HG03108 (cell line): Measurements from ENCODE around the gene THUMPD2.

ENCODE experiments used
- ATAC-seq: cut with Tn5 transposase; IDR thresholded peaks from one replicate; pipeline ENCODE4 v1.9.1; 2021; ENCODE audit warnings: moderate library complexity; ENCODE audit not compliant: unreplicated experiment

THUMPD2 gene

DNA sequence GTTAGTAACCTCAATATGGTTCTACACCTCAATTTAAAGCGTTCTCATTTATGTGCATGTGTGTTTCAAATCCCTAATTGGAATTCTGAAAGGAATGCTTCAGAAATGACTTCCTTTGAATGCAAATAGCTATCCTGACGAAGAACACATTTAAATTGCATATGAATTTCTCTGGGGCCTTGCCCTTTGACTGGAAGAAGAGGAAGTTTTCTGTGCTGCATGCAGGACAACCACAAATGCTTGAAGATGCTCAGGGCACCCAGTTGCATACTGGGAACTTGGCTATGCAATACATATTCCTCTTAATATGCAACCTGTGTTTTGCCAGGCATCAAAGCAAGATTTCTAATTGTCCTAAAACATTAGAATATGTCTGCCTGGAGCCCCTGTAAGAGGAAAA, 58.1 kb downstream of the THUMPD2 start:
- ATAC-seq, result no peak

DNA sequence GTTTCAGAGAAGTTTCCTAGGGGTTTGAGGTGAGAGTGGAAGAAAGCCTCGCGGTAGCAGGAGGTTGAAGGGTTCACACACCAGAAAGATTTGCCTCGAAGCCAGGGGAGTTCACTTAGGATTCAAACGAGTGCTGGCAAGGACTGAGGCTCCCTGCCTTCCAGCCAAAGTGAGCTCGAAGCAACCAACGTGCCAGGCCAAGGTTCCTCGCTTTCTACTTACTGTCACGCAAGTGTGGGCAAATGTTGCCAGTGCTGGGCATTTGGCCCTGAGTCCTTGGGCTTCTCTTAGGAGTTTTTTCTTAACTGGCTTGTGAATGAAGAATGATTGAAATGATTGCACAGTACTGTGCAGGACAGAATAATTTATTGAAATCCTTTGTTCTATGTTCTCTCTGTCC, 59.7 kb downstream of the THUMPD2 start:
- ATAC-seq, result no peak

DNA sequence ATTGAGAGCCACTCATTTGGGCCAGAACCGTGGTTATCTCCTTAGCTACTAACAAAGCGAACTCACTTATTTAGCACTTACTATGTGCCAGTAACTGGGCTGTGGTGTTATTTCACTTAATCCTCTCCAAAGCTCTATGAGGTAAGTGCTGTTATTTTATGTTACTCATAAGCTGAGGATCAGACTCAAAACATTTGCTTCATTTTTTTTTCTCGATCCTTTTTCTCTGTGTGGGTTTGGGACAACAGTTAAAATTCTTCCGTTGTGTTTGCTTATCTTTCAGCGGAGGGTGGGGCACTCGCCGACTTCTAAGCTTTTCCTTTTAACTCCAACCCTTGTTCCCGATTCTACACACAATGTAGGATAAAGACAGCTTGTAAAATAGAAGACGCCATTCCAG, 60.6 kb downstream of the THUMPD2 start:
- ATAC-seq, result no peak

- no peak for ATAC-seq
These were observed 62.0 kb downstream of the THUMPD2 start for GRCh38 chr2:39717067-39717466.

DNA sequence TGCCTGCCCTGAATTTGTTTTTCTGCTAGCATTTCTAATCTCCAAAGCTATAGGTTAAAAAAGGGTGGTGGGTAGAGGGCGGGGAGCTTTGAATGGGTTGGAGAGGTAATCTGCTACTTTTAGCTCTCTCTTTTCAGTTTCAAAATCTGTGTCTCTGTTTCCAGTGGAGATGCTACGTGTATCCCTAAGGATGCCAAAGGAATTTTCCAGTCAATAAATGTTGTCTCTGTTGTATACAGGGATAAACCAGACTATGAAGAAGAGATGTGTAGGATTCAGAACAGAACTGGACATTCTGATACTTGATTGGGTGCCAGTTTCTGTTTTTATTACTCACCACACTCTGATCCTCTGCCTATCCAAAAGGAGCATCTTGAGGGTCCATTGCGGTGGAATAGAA, 63.2 kb downstream of the THUMPD2 start:
- ATAC-seq, result no peak

DNA sequence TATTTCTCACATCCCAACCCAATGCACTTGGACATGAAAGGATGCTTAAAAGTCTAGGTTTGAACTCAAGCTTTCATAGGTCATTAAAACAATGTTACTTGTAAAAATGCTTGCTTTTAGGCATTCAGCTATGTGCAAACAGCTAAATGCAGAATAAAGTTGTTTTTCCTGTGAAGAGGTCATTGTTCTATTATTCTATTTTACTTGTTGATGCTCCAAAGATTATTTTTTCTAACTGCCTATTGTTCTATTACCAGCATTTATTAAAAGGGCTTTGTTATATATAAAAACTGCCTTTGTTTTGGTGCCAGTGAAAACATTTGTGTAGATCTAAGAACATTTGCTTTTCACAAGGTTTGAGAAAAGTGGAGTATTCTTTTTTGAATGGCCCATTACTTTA, 64.0 kb downstream of the THUMPD2 start:
- ATAC-seq, result no peak

DNA sequence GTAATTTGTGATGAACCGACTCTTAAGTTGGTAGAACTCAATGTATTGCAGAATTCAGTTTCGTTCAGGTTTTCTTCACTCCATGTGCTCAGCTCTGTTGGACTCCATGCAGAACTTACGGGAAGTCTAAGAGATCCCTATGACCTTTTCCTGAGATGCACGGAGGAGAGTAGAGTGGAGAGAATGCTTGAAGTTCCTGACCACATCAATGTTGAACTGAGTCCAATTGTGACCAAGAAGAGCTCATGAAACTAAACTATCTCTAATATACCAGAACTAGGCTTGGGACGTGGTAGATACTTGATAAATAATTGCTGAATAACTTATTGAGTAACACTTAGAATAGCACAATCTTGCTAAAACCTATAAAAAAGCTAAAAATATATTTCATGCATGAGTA, 66.1 kb downstream of the THUMPD2 start:
- ATAC-seq, result no peak

DNA sequence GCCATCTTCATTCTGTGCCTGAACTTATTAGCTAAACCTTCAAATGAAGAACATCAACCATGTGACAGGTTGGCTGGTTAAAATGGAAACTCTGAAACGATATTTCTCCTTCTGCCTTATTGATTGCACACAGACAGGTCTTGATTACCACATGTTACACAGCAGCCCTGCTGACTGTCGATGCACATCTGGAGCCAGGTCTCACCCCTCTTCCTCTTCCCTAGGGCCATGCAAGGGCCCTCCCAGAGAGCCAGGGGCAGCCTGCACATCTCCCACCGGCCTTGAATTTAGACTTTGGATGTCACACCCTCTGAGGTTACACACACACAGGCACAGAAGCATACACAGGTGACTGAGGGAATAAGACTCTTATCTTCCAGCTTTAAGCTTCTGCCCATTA, 68.3 kb downstream of the THUMPD2 start:
- no peak for ATAC-seq

- no peak for ATAC-seq
These were observed 71.1 kb downstream of the THUMPD2 start for GRCh38 chr2:39708003-39708402.

DNA sequence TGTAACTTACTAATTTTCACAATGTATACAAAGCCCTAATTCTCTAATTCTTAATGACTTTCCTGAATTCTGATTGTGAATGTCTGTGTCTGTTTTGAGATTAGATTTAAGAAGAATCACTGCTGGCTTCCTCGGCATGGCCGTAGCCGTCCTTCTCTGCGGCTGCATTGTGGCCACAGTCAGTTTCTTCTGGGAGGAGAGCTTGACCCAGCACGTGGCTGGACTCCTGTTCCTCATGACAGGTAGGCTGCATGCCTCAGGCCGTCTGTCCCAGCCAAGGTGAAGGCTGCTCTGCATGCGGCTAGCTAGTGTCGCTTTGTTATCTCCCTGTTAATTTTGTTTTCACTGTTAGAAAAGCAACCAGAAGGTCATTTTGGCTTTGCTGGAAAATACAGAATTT, 72.1 kb downstream of the THUMPD2 start:
- ATAC-seq, result no peak

GRCh38 chr2:39706312-39706711, 72.7 kb downstream of the THUMPD2 start:
- no peak for ATAC-seq

GRCh38 chr2:39705638-39706037, 73.4 kb downstream of the THUMPD2 start:
- ATAC-seq, result no peak

DNA sequence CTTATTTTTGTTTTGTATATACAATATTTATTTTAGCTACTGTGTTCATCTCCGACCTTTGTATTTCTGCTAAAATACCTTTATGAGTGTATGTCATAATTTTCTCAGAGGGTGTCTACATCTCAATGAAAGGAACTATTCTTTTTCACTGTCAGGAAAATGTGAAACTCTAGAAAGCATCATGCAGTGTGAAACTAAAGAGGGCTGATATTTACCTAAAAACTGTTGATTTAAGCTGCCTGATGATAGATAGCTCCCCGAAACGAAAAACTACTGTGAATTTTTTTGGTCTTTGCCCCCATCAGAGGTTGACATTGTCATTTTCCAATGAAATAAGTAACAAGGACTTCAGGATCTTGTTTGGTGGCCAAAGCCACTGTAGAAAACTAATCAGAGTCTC, 74.5 kb downstream of the THUMPD2 start:
- ATAC-seq, result no peak

DNA sequence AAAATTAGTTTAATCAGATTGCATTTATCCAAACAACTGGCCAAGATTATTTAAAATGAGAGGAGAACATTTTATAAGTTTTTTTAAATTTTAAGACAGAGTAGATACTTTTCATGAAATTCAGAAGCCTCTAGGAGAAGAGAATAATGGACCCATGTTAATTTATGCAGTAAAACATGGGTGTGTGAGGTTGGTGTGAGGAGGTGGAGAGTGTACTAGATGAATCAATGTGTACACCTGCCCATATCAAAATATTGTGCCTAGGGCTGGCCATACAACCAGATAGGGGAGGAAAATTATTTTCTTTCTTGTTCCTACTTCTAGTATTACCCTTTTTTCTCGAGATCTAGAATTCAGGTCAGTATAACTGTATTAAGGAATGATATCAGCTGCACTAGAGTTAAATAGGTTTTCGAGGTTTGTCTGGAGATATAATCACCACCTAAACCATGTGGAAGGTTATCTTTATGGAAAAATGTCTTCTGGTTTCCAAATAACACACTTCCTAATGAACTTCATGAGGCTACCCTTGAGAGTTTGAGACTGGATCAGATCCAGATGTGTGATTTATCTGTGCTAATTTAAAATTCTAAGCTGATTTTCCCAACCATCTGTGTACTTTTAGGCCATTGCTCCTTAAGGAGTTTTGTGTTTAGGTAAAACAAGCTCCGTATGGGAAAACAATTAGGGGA, 75.7 kb downstream of the THUMPD2 start:
- ATAC-seq, result no peak

DNA sequence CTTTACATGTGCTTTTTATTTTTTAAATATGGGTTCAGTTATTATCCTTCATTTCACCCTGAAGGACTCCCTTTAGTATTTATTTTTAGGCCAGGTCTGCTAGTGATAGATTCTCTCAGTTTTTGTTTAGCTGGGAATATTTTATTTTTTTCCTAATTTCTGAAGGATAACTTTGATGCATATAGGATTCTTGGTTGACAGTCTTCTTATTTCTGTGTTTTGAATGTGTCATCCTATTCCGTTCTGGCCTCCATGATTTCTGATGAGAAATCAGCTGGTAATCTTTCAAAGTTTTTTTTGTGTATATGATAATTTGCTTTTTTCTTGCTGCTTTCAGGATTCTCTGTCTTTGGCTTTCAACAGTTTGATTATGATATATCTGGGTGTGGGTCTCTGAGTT, 77.9 kb downstream of the THUMPD2 start:
- ATAC-seq, result no peak

DNA sequence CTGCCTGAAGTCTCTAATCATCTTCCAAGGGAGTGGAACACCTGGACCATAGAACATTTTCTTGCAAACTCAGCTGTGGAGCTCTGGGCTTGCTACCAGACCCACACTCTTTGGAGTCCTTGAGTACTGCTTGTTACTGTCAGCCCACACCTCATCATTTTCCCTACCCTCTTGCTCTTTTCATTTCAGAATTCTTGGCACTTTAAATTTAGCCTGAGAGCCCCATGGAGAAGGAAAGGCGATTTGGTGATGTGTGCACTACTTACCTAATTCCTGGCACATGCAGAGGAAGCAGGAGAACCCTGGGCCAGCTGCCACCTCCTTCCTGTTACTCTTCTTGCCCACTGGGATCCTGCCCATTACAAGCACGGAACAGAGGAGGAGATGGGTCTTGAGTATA, 81.6 kb downstream of the THUMPD2 start:
- no peak for ATAC-seq

GRCh38 chr2:39696838-39697237, 82.2 kb downstream of the THUMPD2 start:
- no peak for ATAC-seq

DNA sequence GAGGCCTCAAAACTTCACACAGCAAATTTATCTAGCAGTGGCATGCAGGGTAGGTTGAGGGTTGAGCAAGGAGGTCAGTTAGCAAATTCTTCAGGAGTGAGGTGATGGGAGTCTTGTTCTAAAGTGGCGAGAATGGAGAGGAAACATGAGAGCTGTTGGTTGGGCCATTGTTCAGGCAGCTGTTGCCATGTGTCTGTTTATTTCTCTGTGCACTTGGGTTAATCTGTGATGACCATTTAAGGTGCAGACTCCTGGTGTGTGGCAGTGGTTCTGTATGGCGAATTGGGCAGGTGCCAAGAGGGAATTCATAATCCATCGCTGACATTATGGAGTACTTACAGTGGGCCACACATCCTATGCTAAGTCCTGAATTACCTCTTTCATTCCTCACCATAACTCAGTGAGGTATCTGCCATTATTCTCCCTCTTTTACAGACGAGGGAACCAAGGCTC, 82.9 kb downstream of the THUMPD2 start:
- ATAC-seq, result no peak

DNA sequence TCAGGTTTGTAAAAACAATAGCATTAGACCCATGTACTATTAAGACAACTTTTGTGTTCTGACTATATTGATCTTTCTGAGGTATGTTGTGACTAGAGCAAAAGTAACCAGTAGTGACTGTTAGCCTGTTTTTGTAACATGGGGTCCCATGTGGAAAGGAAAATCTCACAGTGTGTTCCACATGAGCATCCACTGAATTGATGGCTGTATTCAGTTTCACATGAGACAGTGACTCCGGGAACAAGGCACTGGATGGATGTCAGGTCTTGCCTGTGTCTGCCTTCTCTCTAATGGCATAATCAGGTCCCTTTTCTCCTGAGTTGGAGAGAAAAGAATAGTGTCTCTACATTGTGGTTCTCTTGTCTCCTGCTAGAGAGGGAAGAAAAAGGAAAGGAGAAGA, 85.8 kb downstream of the THUMPD2 start:
- no peak for ATAC-seq

- ATAC-seq, result no peak
These were observed 89.2 kb downstream of the THUMPD2 start for GRCh38 chr2:39689876-39690275.

GRCh38 chr2:39689272-39689841, 89.7 kb downstream of the THUMPD2 start:
- no peak for ATAC-seq

GRCh38 chr2:39688181-39688580, 90.9 kb downstream of the THUMPD2 start:
- ATAC-seq, result no peak

GRCh38 chr2:39686456-39686855, 92.6 kb downstream of the THUMPD2 start:
- no peak for ATAC-seq
